Nephron progenitor cell (in vitro differentiated cells): ENCODE results near the gene TUBB2A.

Source experiments
- DNase-seq: peaks from one replicate; pipeline ENCODE4 v3.0.0; 2021
- H3K27ac Mint-ChIP-seq: 2 replicates; pipeline ENCODE4 v1.8.0; 2021; ENCODE audit warnings: mild to moderate bottlenecking, moderate library complexity, mixed read lengths
- H3K27me3 Mint-ChIP-seq: 2 replicates; pipeline ENCODE4 v1.8.0; 2021; ENCODE audit warnings: mild to moderate bottlenecking, low read depth, mixed read lengths; ENCODE audit not compliant: poor library complexity
- H3K36me3 Mint-ChIP-seq: 2 replicates; pipeline ENCODE4 v1.8.0; 2021; ENCODE audit warnings: low read depth, mixed read lengths
- H3K4me1 Mint-ChIP-seq: 2 replicates; pipeline ENCODE4 v1.8.0; 2021; ENCODE audit warnings: mixed read lengths
- H3K4me3 Mint-ChIP-seq: 2 replicates; pipeline ENCODE4 v1.8.0; 2021; ENCODE audit warnings: mild to moderate bottlenecking, moderate library complexity, mixed read lengths
- H3K9me3 Mint-ChIP-seq: 2 replicates; pipeline ENCODE4 v1.8.0; 2021; ENCODE audit warnings: mild to moderate bottlenecking, moderate library complexity, mixed read lengths
- TF ChIP-seq, protein P1 (sequence below): fragments of 200-600 bp; sonication (generic); IDR thresholded peaks from 2 replicates; pipeline ENCODE4 v1.5.0; 2021; ENCODE audit warnings: antibody characterized with exemption

TUBB2A gene

GRCh38 chr6:3135668-3136291 is 21.6 kb downstream of the TUBB2A start:
- TF ChIP-seq, protein P1, sequence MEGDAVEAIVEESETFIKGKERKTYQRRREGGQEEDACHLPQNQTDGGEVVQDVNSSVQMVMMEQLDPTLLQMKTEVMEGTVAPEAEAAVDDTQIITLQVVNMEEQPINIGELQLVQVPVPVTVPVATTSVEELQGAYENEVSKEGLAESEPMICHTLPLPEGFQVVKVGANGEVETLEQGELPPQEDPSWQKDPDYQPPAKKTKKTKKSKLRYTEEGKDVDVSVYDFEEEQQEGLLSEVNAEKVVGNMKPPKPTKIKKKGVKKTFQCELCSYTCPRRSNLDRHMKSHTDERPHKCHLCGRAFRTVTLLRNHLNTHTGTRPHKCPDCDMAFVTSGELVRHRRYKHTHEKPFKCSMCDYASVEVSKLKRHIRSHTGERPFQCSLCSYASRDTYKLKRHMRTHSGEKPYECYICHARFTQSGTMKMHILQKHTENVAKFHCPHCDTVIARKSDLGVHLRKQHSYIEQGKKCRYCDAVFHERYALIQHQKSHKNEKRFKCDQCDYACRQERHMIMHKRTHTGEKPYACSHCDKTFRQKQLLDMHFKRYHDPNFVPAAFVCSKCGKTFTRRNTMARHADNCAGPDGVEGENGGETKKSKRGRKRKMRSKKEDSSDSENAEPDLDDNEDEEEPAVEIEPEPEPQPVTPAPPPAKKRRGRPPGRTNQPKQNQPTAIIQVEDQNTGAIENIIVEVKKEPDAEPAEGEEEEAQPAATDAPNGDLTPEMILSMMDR: no peak
- Mint-ChIP-seq H3K9me3 (no peaks in the 10 kb centered on the region), H3K27ac (peak overlapping the region; percentile 27), H3K4me1 (peaks cover 26% of the 10 kb centered on the region), H3K27me3 (no peaks in the 10 kb centered on the region), H3K36me3 (peaks cover 93% of the 10 kb centered on the region), H3K4me3 (no peak overlapping the region)
- DNase-seq: no peak

GRCh38 chr6:3133515-3133914 is 23.8 kb downstream of the TUBB2A start:
- peaks cover 89% of the 10 kb centered on the region for H3K36me3 Mint-ChIP-seq
- H3K27me3 Mint-ChIP-seq: no peaks in the 10 kb centered on the region

DNA sequence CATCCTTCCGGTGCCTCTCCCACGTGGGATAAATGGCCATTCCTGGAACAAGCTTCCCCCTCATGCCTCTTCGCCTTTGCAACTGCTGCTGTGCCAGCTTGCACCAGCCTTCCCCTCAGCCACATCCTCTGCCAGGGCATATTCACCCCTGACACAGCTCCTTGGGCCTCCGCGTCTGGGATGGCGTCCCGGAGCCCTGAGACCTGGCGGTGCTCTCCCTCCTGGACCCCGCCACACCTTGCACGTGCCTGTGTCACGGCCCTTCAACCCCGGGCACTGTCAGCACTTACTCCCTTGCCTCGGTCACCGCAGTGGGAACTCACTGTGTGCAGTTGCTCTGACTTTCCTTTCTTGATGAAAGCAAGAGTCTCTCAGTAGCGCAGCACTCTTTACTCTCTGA is 25.6 kb downstream of the TUBB2A start:
- Mint-ChIP-seq H3K36me3 (peaks cover 82% of the 10 kb centered on the region), H3K27ac (peak overlapping the region; percentile 79), H3K27me3 (no peaks in the 10 kb centered on the region), H3K4me3 (no peak overlapping the region), H3K9me3 (no peaks in the 10 kb centered on the region), H3K4me1 (peaks cover 19% of the 10 kb centered on the region)
- DNase-seq: no peak
- TF ChIP-seq, protein P1: no peak

More at GRCh38 chr6:3133515-3133914, 23.8 kb downstream of the TUBB2A start:
- Mint-ChIP-seq H3K4me1 (peaks cover 19% of the 10 kb centered on the region), H3K27ac (no peak overlapping the region), H3K4me3 (no peak overlapping the region), H3K9me3 (no peaks in the 10 kb centered on the region)
- no peak for DNase-seq
- TF ChIP-seq, protein P1: no peak

- peaks cover 55% of the 10 kb centered on the region for H3K36me3 Mint-ChIP-seq
- TF ChIP-seq, protein P1: no peak
- H3K4me1 Mint-ChIP-seq: peaks cover 35% of the 10 kb centered on the region
- no peak for DNase-seq
- no peak overlapping the region for H3K4me3 Mint-ChIP-seq
- H3K9me3 Mint-ChIP-seq: no peaks in the 10 kb centered on the region
- H3K27ac Mint-ChIP-seq: peak overlapping the region; percentile 67
- H3K27me3 Mint-ChIP-seq: no peaks in the 10 kb centered on the region
Observed at GRCh38 chr6:3128356-3129108, 28.8 kb downstream of the TUBB2A start.

- no peak for DNase-seq
- TF ChIP-seq, protein P1: no peak
- Mint-ChIP-seq H3K27ac (no peak overlapping the region), H3K36me3 (peaks cover 29% of the 10 kb centered on the region), H3K4me3 (no peak overlapping the region), H3K27me3 (no peaks in the 10 kb centered on the region), H3K9me3 (no peaks in the 10 kb centered on the region), H3K4me1 (peaks cover 40% of the 10 kb centered on the region)
Observed at GRCh38 chr6:3125815-3126214, 31.5 kb downstream of the TUBB2A start.

DNA sequence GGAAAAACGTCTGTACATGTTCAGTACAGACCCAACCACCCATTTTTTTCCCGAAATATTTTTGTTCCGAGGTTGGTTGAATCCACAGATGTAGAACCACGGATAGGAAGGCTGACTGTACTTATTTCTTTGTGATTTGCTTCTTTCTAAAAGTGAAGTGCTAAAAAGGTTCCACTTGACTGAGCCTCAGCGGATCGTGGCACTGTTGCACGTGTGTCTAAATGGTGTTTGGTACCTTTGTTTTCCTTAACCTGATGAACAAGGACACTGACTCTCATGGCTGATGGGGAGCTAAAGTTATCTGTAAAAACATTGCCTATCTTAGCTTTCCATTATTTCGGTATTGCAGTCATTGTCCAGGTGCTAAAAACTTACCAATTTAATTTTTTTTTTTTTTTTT is 32.7 kb downstream of the TUBB2A start:
- H3K27me3 Mint-ChIP-seq: no peaks in the 10 kb centered on the region
- H3K36me3 Mint-ChIP-seq: peaks cover 26% of the 10 kb centered on the region
- peaks cover 50% of the 10 kb centered on the region for H3K4me1 Mint-ChIP-seq
- H3K9me3 Mint-ChIP-seq: no peaks in the 10 kb centered on the region
- TF ChIP-seq, protein P1: no peak
- H3K4me3 Mint-ChIP-seq: no peak overlapping the region
- DNase-seq: no peak
- no peak overlapping the region for H3K27ac Mint-ChIP-seq
